Kasumi-1 (cell line): ENCODE results near the gene GJA9.

Source experiments
- DNase-seq, 2 experiments: peaks; one replicate each; lab custom pipeline; 2025; lab: John Stamatoyannopoulos, UW

The GJA9 gene

GRCh38 chr1:38831731-38832369, 49.5 kb downstream of the GJA9 start:
- DNase-seq, result no peak

GRCh38 chr1:38829368-38829767, 52.0 kb downstream of the GJA9 start:
- DNase-seq, result no peak

- no peak for DNase-seq
Observed at GRCh38 chr1:38827318-38827717, 54.1 kb downstream of the GJA9 start.

DNA sequence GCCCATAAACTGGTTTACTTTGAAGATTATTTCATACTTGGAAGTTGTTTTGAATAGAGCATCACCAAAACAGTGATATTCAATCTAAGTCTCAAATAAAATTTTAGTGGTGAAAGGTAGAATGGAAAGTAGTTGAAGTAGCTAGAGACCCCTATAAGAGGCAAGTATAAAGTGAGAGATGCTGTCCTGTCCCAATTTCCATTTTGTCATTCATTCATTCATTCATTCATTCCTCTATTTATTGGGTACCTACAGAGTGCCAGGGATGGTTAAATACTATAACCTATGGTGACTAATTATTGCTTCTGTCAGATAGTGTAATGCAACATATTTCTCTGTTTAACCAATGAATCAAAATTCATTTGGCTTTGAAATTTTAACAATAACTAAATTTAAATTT, 54.5 kb downstream of the GJA9 start:
- DNase-seq, result no peak

DNA sequence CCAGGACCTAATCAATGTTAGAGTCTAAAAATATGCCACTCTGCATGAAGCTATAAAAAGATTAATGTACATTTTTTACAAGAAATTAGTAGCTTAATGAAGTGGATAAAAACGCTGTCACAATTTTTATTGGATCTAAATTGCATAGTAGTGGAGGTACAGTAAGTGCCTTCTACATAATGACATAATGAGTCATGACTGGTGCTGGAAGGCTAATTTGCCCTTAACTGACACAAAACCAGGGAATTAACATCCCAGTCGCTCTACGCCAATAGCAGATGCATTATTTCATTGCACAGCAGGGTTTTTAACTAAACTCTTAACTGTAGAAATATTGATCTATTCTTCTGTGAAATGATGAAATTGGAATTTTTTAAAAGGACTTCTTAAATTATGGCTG, 55.1 kb downstream of the GJA9 start:
- no peak for DNase-seq
